Fibroblast of lung (primary cell): ENCODE results near the gene ADPRH. TPM values are rescaled to one million over a fixed set of nuclear protein-coding genes. Genes with fewer than 3 reads are reported as not detected.
"Not testable (repeated sequence)": the region's sequence is repeated elsewhere in the genome, so short reads cannot be mapped to it uniquely, and the experiment has no call there.

ENCODE experiments used
- DNase-seq, 2 donors: peaks; one replicate each; pipeline versions ENCODE4 v3.0.0 to v3.0.0-alpha.2; 2010; ENCODE audit warnings: low read depth in 2 of 2
- H2AFZ ChIP-seq: 2 replicates; pipeline ENCODE4 v1.5.1; 2012; ENCODE audit warnings: low read length, control low read depth, inconsistent platforms
- H3K27ac ChIP-seq: 2 replicates; pipeline ENCODE4 v1.5.1; 2011; ENCODE audit warnings: low read length, control low read depth; ENCODE audit not compliant: insufficient read depth
- H3K27me3 ChIP-seq: 2 replicates; pipeline ENCODE4 v1.5.1; 2011; ENCODE audit warnings: mild to moderate bottlenecking, low read length; ENCODE audit not compliant: control insufficient read depth, insufficient read depth
- H3K36me3 ChIP-seq: 2 replicates; pipeline ENCODE4 v1.5.1; 2011; ENCODE audit warnings: low read length; ENCODE audit not compliant: control insufficient read depth, insufficient read depth
- H3K4me1 ChIP-seq: 2 replicates; pipeline ENCODE4 v1.5.1; 2011; ENCODE audit warnings: low read length; ENCODE audit not compliant: control insufficient read depth, insufficient read depth; ENCODE audit errors: extremely low read depth
- H3K4me2 ChIP-seq: 2 replicates; pipeline ENCODE4 v1.5.1; 2011; ENCODE audit warnings: low read length, control low read depth; ENCODE audit not compliant: insufficient read depth; ENCODE audit errors: extremely low read depth
- H3K4me3 ChIP-seq, 4 experiments: fragments of 200-600 bp in 1 of 4; sonication (generic) in 1 of 4; replicated peaks in 1 of 4; 2 replicates each; pipeline ENCODE4 v1.5.1; 2011 to 2016; ENCODE audit warnings: low read length in 4 of 4, low read depth in 3 of 4, mild to moderate bottlenecking in 3 of 4, control low read depth in 2 of 4, inconsistent platforms in 1 of 4, mixed read lengths in 1 of 4; ENCODE audit not compliant: insufficient read depth in 1 of 4; ENCODE audit errors: control extremely low read depth in 1 of 4
- H3K79me2 ChIP-seq: 2 replicates; pipeline ENCODE4 v1.5.1; 2012; ENCODE audit warnings: mild to moderate bottlenecking, low read length, inconsistent platforms; ENCODE audit not compliant: control insufficient read depth, insufficient read depth
- H3K9ac ChIP-seq: 2 replicates; pipeline ENCODE4 v1.5.1; 2011; ENCODE audit warnings: mild to moderate bottlenecking, low read length, control low read depth; ENCODE audit not compliant: insufficient read depth
- H3K9me3 ChIP-seq: 2 replicates; pipeline ENCODE4 v1.5.1; 2012; ENCODE audit warnings: low read depth, low read length; ENCODE audit not compliant: control insufficient read depth, insufficient read depth
- H4K20me1 ChIP-seq: 2 replicates; pipeline ENCODE4 v1.5.1; 2011; ENCODE audit warnings: low read length; ENCODE audit not compliant: control insufficient read depth, insufficient read depth; ENCODE audit errors: extremely low read depth
- CTCF ChIP-seq, 2 donors: IDR thresholded peaks in 1 of 2; conservative IDR thresholded peaks in 1 of 2; 1 replicate in 1 of 2; 2 replicates in 1 of 2; pipeline ENCODE4 v1.5.1; 2011 to 2012; ENCODE audit warnings: low read length in 2 of 2, control low read depth in 1 of 2, inconsistent platforms in 1 of 2, low read depth in 1 of 2, mild to moderate bottlenecking in 1 of 2
- EZH2 ChIP-seq: IDR thresholded peaks from 2 replicates; pipeline ENCODE4 v1.5.1; 2012; ENCODE audit warnings: low read length, control low read depth, mild to moderate bottlenecking; ENCODE audit errors: missing control alignments
- polyA plus RNA-seq, 2 donors: library from polyadenylated mRNA; depleted of rRNA in 1 of 2; stranded (reverse) in 1 of 2; unstranded in 1 of 2; fragments of >200 nt; gene quantifications; 2 replicates each; pipeline ENCODE4 v1.2.1, GENCODE V29; 2011 to 2012; ENCODE audit warnings: missing spikeins in 1 of 2
- total RNA-seq: library from RNA; depleted of rRNA; stranded (reverse); fragments of >200 nt; gene quantifications from 2 replicates; pipeline ENCODE4 v1.2.1, GENCODE V29; 2014

ADPRH gene
- total and polyA plus RNA-seq, 2 donors (not counting 1 experiment from before 2014, with no cell fraction given) = 1.1 to 7.4 TPM

- no peaks in the 10 kb centered on the region for H3K79me2 ChIP-seq
- H3K36me3 ChIP-seq = no peaks in the 10 kb centered on the region
- H3K27ac ChIP-seq = no peak within 1 kb of the TSS
- peak; percentile 41 to 43 for DNase-seq
- no peak within 1 kb of the TSS for H3K4me3 ChIP-seq
- no peak within 1 kb of the TSS for H3K4me2 ChIP-seq
- H4K20me1 ChIP-seq = no peaks in the 10 kb centered on the region
- no peak within 1 kb of the TSS for H2AFZ ChIP-seq
- TF ChIP-seq EZH2 = no peak
- TF ChIP-seq CTCF (conservative IDR thresholded peaks at IDR 0.05 in 1 of 2, IDR thresholded peaks at IDR 0.05 in 1 of 2; ENCODE audit: low read depth in 1 of 2, low read length in 2 of 2) = peak in 1 of 2 donors; percentile 39
- no peaks in the 10 kb centered on the region for H3K4me1 ChIP-seq
- H3K9ac ChIP-seq = no peak within 1 kb of the TSS
- H3K9me3 ChIP-seq = no peaks in the 10 kb centered on the region
- H3K27me3 ChIP-seq = peaks cover 5% of the 10 kb centered on the region
These were observed 19.8 kb upstream of the ADPRH start, which contains the start of gene CD80 for GRCh38 chr3:119559441-119559963. Gene CD80 (minus strand): TSS chr3:119559614. CDS start chr3:119557728, 1,886 bp downstream.

DNA sequence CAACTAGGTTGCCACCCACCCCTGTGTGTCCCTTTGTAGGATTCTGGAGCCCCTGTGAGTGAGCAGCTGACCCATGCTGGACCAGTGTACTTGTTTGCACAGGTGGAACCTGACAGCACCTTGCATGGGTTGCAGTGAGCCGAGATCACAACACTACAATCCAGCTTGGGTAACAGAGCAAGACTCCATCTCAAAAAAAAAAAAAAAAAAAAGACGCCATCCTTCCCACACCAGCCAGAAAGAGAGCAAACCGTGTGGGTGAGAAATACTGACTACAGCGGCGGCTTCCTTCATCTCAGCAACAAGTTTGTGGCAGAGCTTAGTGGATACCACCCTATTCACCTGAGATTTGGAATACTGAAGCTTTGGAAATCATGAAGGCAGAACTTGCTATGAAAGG is 19.1 kb upstream of the ADPRH start:
- no peak overlapping the region for H3K9ac ChIP-seq
- no peaks in the 10 kb centered on the region for H3K9me3 ChIP-seq
- H3K27ac ChIP-seq = no peak overlapping the region
- TF ChIP-seq EZH2 (no peak), CTCF (conservative IDR thresholded peaks at IDR 0.05 in 1 of 2, IDR thresholded peaks at IDR 0.05 in 1 of 2; ENCODE audit: low read depth in 1 of 2, low read length in 2 of 2) (no peak)
- H3K4me2 ChIP-seq = no peak overlapping the region
- H3K79me2 ChIP-seq = no peaks in the 10 kb centered on the region
- peaks cover 5% of the 10 kb centered on the region for H3K27me3 ChIP-seq
- H4K20me1 ChIP-seq = no peaks in the 10 kb centered on the region
- no peak overlapping the region for H3K4me3 ChIP-seq
- H3K36me3 ChIP-seq = no peaks in the 10 kb centered on the region
- DNase-seq = no peak
- H3K4me1 ChIP-seq = no peaks in the 10 kb centered on the region
- no peak overlapping the region for H2AFZ ChIP-seq

DNA sequence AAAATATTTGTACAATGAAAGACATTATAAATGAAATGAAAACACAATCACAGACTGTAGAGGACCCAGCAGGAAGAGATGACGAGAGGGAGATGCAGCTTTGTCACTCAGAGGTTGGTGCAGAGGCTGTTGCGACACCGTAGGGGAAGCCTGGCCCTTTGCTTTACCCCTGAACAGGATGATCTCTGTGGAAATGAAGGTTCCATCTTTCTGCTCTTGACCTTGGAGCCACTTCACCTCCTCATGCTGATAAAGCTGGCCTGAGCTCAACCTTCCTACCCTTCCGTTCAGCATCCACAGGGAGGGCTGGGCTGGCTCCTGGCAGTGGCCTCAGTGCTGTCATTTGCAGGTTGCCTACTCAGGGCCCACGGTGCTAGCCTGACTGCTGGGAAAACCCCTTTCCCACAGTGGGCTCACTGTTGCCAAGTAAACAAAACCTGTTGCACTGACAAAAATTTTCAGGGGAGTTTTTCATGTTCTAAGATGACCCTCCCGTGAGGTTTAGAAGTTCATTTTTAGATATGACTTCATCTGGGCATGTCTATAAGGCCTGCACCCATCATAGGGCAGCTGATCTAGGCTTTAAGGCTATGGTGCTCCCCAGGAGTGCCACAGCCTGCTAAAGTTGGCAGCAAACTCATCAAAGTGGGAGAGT is 16.9 kb upstream of the ADPRH start:
- Histone ChIP-seq H3K4me1 (no peaks in the 10 kb centered on the region), H2AFZ (no peak overlapping the region)

DNA sequence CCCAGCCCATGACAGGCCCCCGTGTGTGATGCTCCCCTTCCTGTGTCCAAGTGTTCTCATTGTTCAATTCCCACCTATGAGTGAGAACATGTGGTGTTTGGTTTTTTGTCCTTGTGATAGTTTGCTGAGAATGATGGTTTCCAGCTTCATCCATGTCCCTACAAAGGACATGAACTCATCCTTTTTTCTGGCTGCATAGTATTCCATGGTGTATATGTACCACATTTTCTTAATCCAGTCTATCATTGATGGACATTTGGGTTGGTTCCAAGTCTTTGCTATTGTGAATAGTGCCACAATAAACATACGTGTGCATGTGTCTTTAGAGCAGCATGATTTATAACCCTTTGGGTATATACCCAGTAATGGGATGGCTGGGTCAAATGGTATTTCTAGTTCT is 16.0 kb upstream of the ADPRH start:
- H3K4me3 ChIP-seq, H2AFZ ChIP-seq, H3K27me3 ChIP-seq, H3K36me3 ChIP-seq, H3K9ac ChIP-seq, H4K20me1 ChIP-seq, DNase-seq, H3K79me2 ChIP-seq, H3K27ac ChIP-seq, H3K4me2 ChIP-seq, H3K4me1 ChIP-seq, H3K9me3 ChIP-seq: not testable (repeated sequence)

More for the DNA sequence above, 16.9 kb upstream of the ADPRH start:
- Histone ChIP-seq H4K20me1 (no peaks in the 10 kb centered on the region), H3K27ac (no peak overlapping the region), H3K9ac (no peak overlapping the region), H3K36me3 (no peaks in the 10 kb centered on the region), H3K4me3 (no peak overlapping the region), H3K27me3 (peaks cover 2% of the 10 kb centered on the region), H3K9me3 (no peaks in the 10 kb centered on the region), H3K4me2 (no peak overlapping the region), H3K79me2 (no peaks in the 10 kb centered on the region)
- no peak for DNase-seq
- no peak for TF ChIP-seq EZH2
- TF ChIP-seq CTCF (conservative IDR thresholded peaks at IDR 0.05 in 1 of 2, IDR thresholded peaks at IDR 0.05 in 1 of 2; ENCODE audit: low read depth in 1 of 2, low read length in 2 of 2) = no peak
